ENCODE measurements around the gene STXBP3. TPM values are rescaled to one million over a fixed set of nuclear protein-coding genes. Genes with fewer than 3 reads are reported as not detected.

STXBP3 gene
- total RNA-seq, 1 experiment from 2014 or later = 24.4 TPM

DNA sequence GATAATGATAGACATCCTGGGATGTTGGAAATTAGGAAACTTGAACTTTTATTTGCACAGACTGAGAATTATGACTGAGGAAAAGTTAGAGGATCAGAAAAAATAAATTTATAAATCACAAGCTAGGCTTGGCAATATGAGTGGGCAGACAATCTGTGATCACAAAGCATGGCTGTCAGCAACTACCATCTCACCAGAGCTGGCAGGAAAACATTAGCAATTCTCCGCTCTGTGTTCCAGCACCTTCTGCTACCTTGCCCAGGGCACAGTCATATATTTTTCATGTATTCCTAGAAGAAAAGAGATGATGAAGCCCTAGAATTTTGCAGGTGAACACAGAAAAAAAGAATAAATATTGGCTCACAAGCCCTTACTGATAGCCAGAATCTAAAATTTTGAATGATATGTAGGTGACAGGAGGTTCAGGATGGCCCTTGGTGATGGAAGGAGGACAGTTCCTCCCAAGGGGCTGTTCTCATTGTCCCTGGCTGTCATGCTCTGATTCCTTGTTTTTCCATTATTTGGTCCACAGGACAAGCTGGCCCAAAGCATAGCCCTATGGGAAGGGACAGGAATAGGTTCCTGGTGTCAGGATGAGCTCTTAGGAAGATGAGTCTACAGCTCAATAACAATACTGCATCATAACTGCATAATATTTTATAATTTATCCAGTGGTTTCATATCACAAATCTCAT, 12.2 kb upstream of the STXBP3 start:
- Histone ChIP-seq H3K36me3 (ENCODE audit: insufficient read depth, low read length, poor library complexity, severe bottlenecking) (no peaks in the 10 kb centered on the region), H3K4me1 (ENCODE audit: insufficient read depth, low read length, poor library complexity, severe bottlenecking) (peaks cover 4% of the 10 kb centered on the region), H3K9me3 (ENCODE audit: low read depth, low read length, poor library complexity, severe bottlenecking) (no peaks in the 10 kb centered on the region), H3K27ac (ENCODE audit: low read depth, low read length, poor library complexity, severe bottlenecking) (no peak overlapping the region), H3K27me3 (replicated peaks; ENCODE audit: insufficient read depth, low read depth, low read length, poor library complexity) (peaks cover 3% of the 10 kb centered on the region), H3K4me3 (ENCODE audit: low read depth, low read length, poor library complexity, severe bottlenecking) (no peak overlapping the region)
- BruUV-seq (replicated peaks) = no TSS peak
- POLR2A ChIA-PET (ENCODE audit: low non-redundant PET) = interaction anchor here (0.6 kb wide), 1 partner anchor 1912 kb away, joined by 5 read pairs; no protein-coding TSS in a partner anchor
- intact Hi-C loops (cut with micrococcal nuclease; ENCODE audit: unreplicated experiment) = loop anchor here (10.0 kb wide), 1 partner anchor 230 kb away; no protein-coding TSS in a partner anchor
- no peak for TF ChIP-seq EZH2 (IDR thresholded peaks at IDR 0.05; ENCODE audit: borderline replicate concordance, low read depth, low read length, poor library complexity, severe bottlenecking)
- no peak for TF ChIP-seq CTCF (conservative IDR thresholded peaks at IDR 0.05; ENCODE audit: low read depth, low read length)
- DNase-seq (ENCODE audit: low spot score) = no peak
- CTCF ChIA-PET = interaction anchor here (0.5 kb wide), 1 partner anchor 11 kb away, joined by 6 read pairs; no protein-coding TSS in a partner anchor

- Histone ChIP-seq H3K36me3 (ENCODE audit: insufficient read depth, low read length, poor library complexity, severe bottlenecking) (no peaks in the 10 kb centered on the region), H3K27me3 (replicated peaks; ENCODE audit: insufficient read depth, low read depth, low read length, poor library complexity) (no peaks in the 10 kb centered on the region), H3K9me3 (ENCODE audit: low read depth, low read length, poor library complexity, severe bottlenecking) (no peaks in the 10 kb centered on the region), H3K4me1 (ENCODE audit: insufficient read depth, low read length, poor library complexity, severe bottlenecking) (no peaks in the 10 kb centered on the region), H3K27ac (ENCODE audit: low read depth, low read length, poor library complexity, severe bottlenecking) (no peak overlapping the region), H3K4me3 (ENCODE audit: low read depth, low read length, poor library complexity, severe bottlenecking) (no peak overlapping the region)
- BruUV-seq (replicated peaks) = no TSS peak
- TF ChIP-seq CTCF (conservative IDR thresholded peaks at IDR 0.05; ENCODE audit: low read depth, low read length) = no peak
- no peak for TF ChIP-seq EZH2 (IDR thresholded peaks at IDR 0.05; ENCODE audit: borderline replicate concordance, low read depth, low read length, poor library complexity, severe bottlenecking)
- DNase-seq (ENCODE audit: low spot score) = no peak
- CTCF ChIA-PET = no interaction called here
- intact Hi-C loops (cut with micrococcal nuclease; ENCODE audit: unreplicated experiment) = no loop called here
- POLR2A ChIA-PET (ENCODE audit: low non-redundant PET) = no interaction called here
Measured at GRCh38 chr1:108742253-108742652, 4.2 kb upstream of the STXBP3 start.

DNA sequence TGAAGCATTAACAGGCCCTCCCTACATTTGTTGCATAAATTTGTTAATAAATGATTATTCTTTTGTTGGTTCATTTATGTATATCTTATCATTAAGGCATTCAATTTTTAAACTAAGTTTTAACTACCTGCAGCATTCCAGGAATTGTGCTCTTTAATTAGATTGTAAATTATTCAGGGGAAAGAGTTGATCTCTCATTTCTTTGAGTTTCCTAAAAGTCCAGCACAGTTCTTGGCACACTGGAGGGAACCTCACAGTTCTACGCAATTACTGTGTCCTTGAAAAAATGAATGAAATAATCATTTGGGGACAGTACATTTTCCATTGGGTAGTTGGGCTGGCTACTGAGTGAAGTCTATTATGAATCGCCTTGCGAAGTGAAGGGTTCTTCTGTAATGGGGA, 493 bp upstream of the STXBP3 start:
- Histone ChIP-seq H3K4me3 (ENCODE audit: low read depth, low read length, poor library complexity, severe bottlenecking) (no peak overlapping the region), H3K4me1 (ENCODE audit: insufficient read depth, low read length, poor library complexity, severe bottlenecking) (peaks cover 5% of the 10 kb centered on the region), H3K27ac (ENCODE audit: low read depth, low read length, poor library complexity, severe bottlenecking) (no peak overlapping the region), H3K9me3 (ENCODE audit: low read depth, low read length, poor library complexity, severe bottlenecking) (no peaks in the 10 kb centered on the region), H3K36me3 (ENCODE audit: insufficient read depth, low read length, poor library complexity, severe bottlenecking) (no peaks in the 10 kb centered on the region), H3K27me3 (replicated peaks; ENCODE audit: insufficient read depth, low read depth, low read length, poor library complexity) (no peaks in the 10 kb centered on the region)
- CTCF ChIA-PET = interaction anchor here (0.6 kb wide), 1 partner anchor 371 kb away, joined by 6 read pairs; no protein-coding TSS in a partner anchor
- no peak for DNase-seq (ENCODE audit: low spot score)
- POLR2A ChIA-PET (ENCODE audit: low non-redundant PET) = no interaction called here
- no peak for TF ChIP-seq EZH2 (IDR thresholded peaks at IDR 0.05; ENCODE audit: borderline replicate concordance, low read depth, low read length, poor library complexity, severe bottlenecking)
- no peak for TF ChIP-seq CTCF (conservative IDR thresholded peaks at IDR 0.05; ENCODE audit: low read depth, low read length)
- no TSS peak for BruUV-seq (replicated peaks)
- intact Hi-C loops (cut with micrococcal nuclease; ENCODE audit: unreplicated experiment) = loop anchor here (2.0 kb wide), 2 partner anchors 53 to 153 kb away; partner anchors contain the start of gene PRPF38B

Data from A673 (cell line).